Glomerular visceral epithelial cell (primary cell): ENCODE data around the gene PTGES3.

Experiments used
- DNase-seq: peaks from one replicate; pipeline ENCODE4 v3.0.0-alpha.2; 2016; ENCODE audit errors: extremely low spot score

Gene PTGES3

GRCh38 chr12:56629459-56630179 lies 58.5 kb downstream of the PTGES3 start:
- DNase-seq = peak; percentile 12

DNA sequence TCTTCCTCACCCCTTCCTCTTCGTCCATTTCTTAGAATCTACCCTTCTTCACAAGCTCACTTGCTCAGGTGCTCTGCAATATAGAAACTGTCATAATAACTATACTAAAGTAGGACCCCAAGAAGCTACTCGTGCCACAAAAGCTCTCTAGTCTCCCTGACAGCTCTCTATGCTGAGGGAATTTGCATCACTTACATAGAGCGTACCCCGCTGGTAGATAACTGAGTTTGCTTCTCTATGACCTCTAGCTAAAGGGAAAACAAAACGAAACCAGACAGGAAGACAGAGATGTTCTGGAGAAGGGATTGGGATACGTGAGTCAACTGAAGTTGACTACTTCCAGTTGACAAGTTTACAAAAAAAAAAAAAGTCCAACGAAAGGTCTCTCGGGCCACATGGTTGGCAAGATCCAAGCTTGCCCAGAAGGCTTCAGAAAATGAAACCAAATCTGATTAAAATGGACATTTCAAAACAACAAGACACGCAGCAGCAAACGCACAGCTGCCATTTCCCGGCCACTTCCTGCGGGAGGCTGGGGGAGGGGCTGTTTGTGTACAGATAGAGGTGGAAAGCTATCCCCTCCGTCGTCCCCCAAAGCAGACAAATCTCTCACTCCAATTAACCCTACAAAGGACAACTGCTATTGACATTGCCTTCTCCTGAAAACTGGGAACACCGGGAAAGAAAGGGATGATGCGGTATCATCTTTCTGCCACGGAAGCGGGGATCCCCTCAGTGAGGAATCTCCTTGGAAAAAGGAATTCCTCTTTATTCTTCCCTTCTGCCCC lies 59.2 kb downstream of the PTGES3 start:
- peak; percentile 33 for DNase-seq

DNA sequence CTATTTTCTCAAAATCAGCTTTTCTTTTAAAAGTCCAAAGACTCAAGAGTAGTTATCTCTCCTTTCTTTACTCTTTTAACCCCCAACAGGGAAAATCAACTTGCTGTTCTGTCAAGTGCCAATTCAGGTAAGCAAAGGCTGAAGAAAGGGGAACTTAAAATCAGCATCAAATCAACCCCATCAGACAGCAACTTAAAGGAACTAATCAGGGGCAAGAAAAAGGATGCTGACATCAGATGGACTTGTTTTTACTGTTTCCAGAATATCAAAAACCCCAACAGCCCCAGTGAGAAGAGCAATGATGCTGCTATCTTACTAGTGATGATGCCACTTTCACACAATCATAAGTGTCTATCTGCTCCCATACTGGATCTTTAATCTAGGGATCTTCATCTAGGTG lies 61.4 kb downstream of the PTGES3 start:
- no peak for DNase-seq

DNA sequence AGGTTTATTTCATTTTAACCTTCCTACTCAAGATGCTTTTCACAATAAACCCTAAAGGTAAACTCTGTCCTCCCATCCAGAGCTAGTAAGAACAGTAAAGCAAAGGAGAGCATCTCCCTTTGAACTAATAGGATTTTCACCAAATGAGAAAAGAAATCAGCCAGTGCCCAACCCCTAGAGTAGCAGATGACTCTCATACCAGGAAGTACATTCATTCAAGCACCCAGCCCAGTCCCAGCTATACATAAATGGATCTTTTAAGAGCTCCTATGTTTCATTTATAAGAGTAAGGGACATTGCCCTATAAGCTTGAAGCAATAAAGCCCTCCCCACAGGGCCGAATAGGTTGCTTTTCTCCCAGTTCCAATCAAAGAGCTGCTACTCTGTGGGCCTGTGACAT lies 65.5 kb downstream of the PTGES3 start:
- no peak for DNase-seq

GRCh38 chr12:56616925-56617324 lies 71.2 kb downstream of the PTGES3 start:
- DNase-seq = no peak

- no peak for DNase-seq
These were observed 71.8 kb downstream of the PTGES3 start for GRCh38 chr12:56616244-56616643.

DNA sequence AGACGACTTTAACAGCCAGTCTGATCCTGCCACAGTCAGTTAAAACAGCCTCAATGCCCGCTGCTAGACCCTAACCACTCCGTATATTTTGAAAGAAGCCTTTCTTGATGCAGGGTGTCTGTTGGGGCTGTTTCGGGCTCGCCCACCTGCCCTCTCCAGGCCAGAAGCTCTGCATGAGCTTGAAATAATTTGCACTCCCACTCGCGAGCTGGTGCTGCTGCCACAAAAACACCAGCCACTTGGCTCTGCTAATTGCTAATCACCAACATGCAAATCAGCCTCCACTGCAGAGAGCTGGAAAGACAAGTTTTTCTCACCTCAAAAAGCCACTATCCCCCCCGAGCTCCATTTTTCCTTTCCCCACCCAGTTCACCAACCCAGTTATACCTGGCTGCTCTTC lies 73.5 kb downstream of the PTGES3 start:
- no peak for DNase-seq
